SK-N-SH (cell line): Measurements from ENCODE around the gene DPEP2NB. TPM values are rescaled to one million over a fixed set of nuclear protein-coding genes. Genes with fewer than 3 reads are reported as not detected.

Source experiments
- CTCF ChIA-PET: fragments of 300-600, 350-600 bp; formaldehyde crosslinking; extraction: SDS; loops from one replicate; lab custom pipeline; 2021; lab: Yijun Ruan, JAX
- POLR2A ChIA-PET: fragments of 350-600 bp; sonication (Branson Sonifier 250); formaldehyde crosslinking; extraction: SDS; loops from one replicate; lab custom pipeline; 2020; ENCODE audit warnings: antibody characterized with exemption, inconsistent platforms; lab: Yijun Ruan, JAX
- DNase-seq: peaks from one replicate; pipeline ENCODE4 v3.0.0; 2012
- H2AFZ ChIP-seq: fragments of 200-600 bp; sonication (generic); 2 replicates; pipeline ENCODE4 v1.8.1; 2016; ENCODE audit warnings: antibody characterized with exemption, mild to moderate bottlenecking, low read depth
- H3F3A ChIP-seq: fragments of 200-600 bp; sonication (generic); replicated peaks from 2 replicates; pipeline ENCODE3; 2016; ENCODE audit warnings: antibody characterized with exemption, mild to moderate bottlenecking; ENCODE audit not compliant: insufficient read depth
- H3K27ac ChIP-seq, 2 experiments: fragments of 200-500 bp in 1 of 2; fragments of 200-600 bp in 1 of 2; sonication (Bioruptor generic) in 1 of 2; sonication (generic), shearing (Covaris generic) in 1 of 2; 2 replicates each; pipeline versions ENCODE4 v1.5.1 to v1.6.1; 2014 to 2016; ENCODE audit warnings: low read depth in 2 of 2, inconsistent platforms in 1 of 2, low read length in 1 of 2, mild to moderate bottlenecking in 1 of 2, mixed read lengths in 1 of 2
- H3K27me3 ChIP-seq: fragments of 200-600 bp; sonication (generic), shearing (Covaris generic); 2 replicates; pipeline ENCODE4 v1.6.1; 2016; ENCODE audit warnings: mixed run types; ENCODE audit not compliant: insufficient read depth
- H3K36me3 ChIP-seq, 2 experiments: fragments of 200-500 bp in 1 of 2; fragments of 200-600 bp in 1 of 2; sonication (Bioruptor generic) in 1 of 2; sonication (generic) in 1 of 2; replicated peaks in 1 of 2; 2 replicates each; pipeline versions ENCODE3 to v1.5.1; 2014 to 2016; ENCODE audit warnings: low read length in 1 of 2, mild to moderate bottlenecking in 1 of 2; ENCODE audit not compliant: insufficient read depth in 2 of 2, control insufficient read depth in 1 of 2
- H3K4me1 ChIP-seq, 2 experiments: fragments of 200-500 bp in 1 of 2; fragments of 200-600 bp in 1 of 2; sonication (Bioruptor generic) in 1 of 2; sonication (generic), shearing (Covaris generic) in 1 of 2; 2 replicates each; pipeline versions ENCODE4 v1.5.1 to v1.6.1; 2014 to 2016; ENCODE audit warnings: low read depth in 1 of 2, low read length in 1 of 2, mixed run types in 1 of 2; ENCODE audit not compliant: insufficient read depth in 2 of 2, control insufficient read depth in 1 of 2
- H3K4me2 ChIP-seq: fragments of 200-600 bp; sonication (generic), shearing (Covaris generic); 2 replicates; pipeline ENCODE4 v1.6.1; 2017; ENCODE audit warnings: mixed run types
- H3K4me3 ChIP-seq, 2 experiments: fragments of 200-500 bp in 1 of 2; fragments of 200-600 bp in 1 of 2; sonication (Bioruptor generic) in 1 of 2; sonication (generic), shearing (Covaris generic) in 1 of 2; 2 replicates each; pipeline versions ENCODE4 v1.5.1 to v1.8.1; 2014 to 2016; ENCODE audit warnings: low read depth in 2 of 2, inconsistent platforms in 1 of 2, low read length in 1 of 2, mild to moderate bottlenecking in 1 of 2, mixed read lengths in 1 of 2, moderate library complexity in 1 of 2
- H3K79me2 ChIP-seq: fragments of 200-600 bp; sonication (generic); 2 replicates; pipeline ENCODE4 v1.8.1; 2017; ENCODE audit warnings: mild to moderate bottlenecking; ENCODE audit not compliant: insufficient read depth
- H3K9ac ChIP-seq: fragments of 200-600 bp; sonication (generic); 2 replicates; pipeline ENCODE4 v1.6.1; 2017; ENCODE audit warnings: mixed run types
- H3K9me2 ChIP-seq: fragments of 200-600 bp; sonication (generic); 2 replicates; pipeline ENCODE4 v1.6.1; 2017; ENCODE audit warnings: mixed run types
- H3K9me3 ChIP-seq: fragments of 200-600 bp; sonication (generic); 2 replicates; pipeline ENCODE4 v1.6.1; 2017; ENCODE audit warnings: mixed run types, mild to moderate bottlenecking, moderate library complexity
- H4K20me1 ChIP-seq: fragments of 200-600 bp; sonication (generic); 2 replicates; pipeline ENCODE4 v1.6.1; 2017; ENCODE audit warnings: mild to moderate bottlenecking, mixed run types; ENCODE audit not compliant: insufficient read depth
- CHD2 ChIP-seq: fragments of 150-350 bp; IDR thresholded peaks from 2 replicates; pipeline ENCODE4 v1.6.1; 2018; ENCODE audit warnings: low read length; ENCODE audit not compliant: partially characterized antibody
- FOSL2 ChIP-seq: IDR thresholded peaks from 2 replicates; pipeline ENCODE4 v1.4.0; 2012; ENCODE audit warnings: low read depth, mild to moderate bottlenecking, moderate library complexity, borderline replicate concordance
- GABPA ChIP-seq: IDR thresholded peaks from 2 replicates; pipeline ENCODE4 v1.4.0; 2012; ENCODE audit warnings: low read depth, mild to moderate bottlenecking
- GATA2 ChIP-seq: sonication (generic); formaldehyde crosslinking; IDR thresholded peaks from 2 replicates; pipeline ENCODE4 v1.5.0; 2020; ENCODE audit warnings: mild to moderate bottlenecking, missing genetic modification reagents
- MEF2A ChIP-seq: IDR thresholded peaks from 2 replicates; pipeline ENCODE4 v1.4.0; 2012; ENCODE audit warnings: low read depth, borderline replicate concordance
- MXI1 ChIP-seq: IDR thresholded peaks from 2 replicates; pipeline ENCODE4 v1.6.1; 2012; ENCODE audit warnings: mild to moderate bottlenecking, low read depth, low read length, improper control_type of control experiment
- NRF1 ChIP-seq: IDR thresholded peaks from 2 replicates; pipeline ENCODE4 v1.6.1; 2012; ENCODE audit warnings: low read depth, mild to moderate bottlenecking, low read length
- POLR2AphosphoS5 ChIP-seq: IDR thresholded peaks from 2 replicates; pipeline ENCODE4 v1.6.1; 2012; ENCODE audit warnings: low read depth, low read length
- RAD21 ChIP-seq: IDR thresholded peaks from 2 replicates; pipeline ENCODE4 v1.6.1; 2012; ENCODE audit warnings: mild to moderate bottlenecking, low read length
- RXRA ChIP-seq: IDR thresholded peaks from 2 replicates; pipeline ENCODE4 v1.4.0; 2012; ENCODE audit warnings: low read depth, mild to moderate bottlenecking, borderline replicate concordance
- WGBS: methylation state at CpG from one replicate; pipeline ENCODE4 v1.1.6; 2017; ENCODE audit warnings: low lambda C conversion rate; 5-methylcytosine and 5-hydroxymethylcytosine counted together
- polyA plus RNA-seq, 3 experiments: library from polyadenylated mRNA; depleted of rRNA; stranded (reverse); fragments of >200 nt; gene quantifications; 2 replicates each; pipeline ENCODE4 v1.2.3, GENCODE V29; 2012
- TF ChIP-seq, protein P1 (sequence below): IDR thresholded peaks from 2 replicates; pipeline ENCODE4 v1.4.0; 2012; ENCODE audit warnings: low read depth, borderline replicate concordance
- TF ChIP-seq, protein P2 (sequence below): IDR thresholded peaks from 2 replicates; pipeline ENCODE4 v1.6.1; 2012; ENCODE audit warnings: mild to moderate bottlenecking, low read depth, low read length, moderate library complexity
- TF ChIP-seq, protein P3 (sequence below): fragments of 200-600 bp; sonication (generic); IDR thresholded peaks from 2 replicates; pipeline ENCODE4 v1.6.1; 2017; ENCODE audit warnings: antibody characterized with exemption, mild to moderate bottlenecking, moderate library complexity
- TF ChIP-seq, protein P4 (sequence below): fragments of 150-350 bp; IDR thresholded peaks from 2 replicates; pipeline ENCODE4 v1.6.1; 2017; ENCODE audit warnings: antibody characterized with exemption, low read length, low read depth, borderline replicate concordance
- TF ChIP-seq, protein P5 (sequence below): IDR thresholded peaks from 2 replicates; pipeline ENCODE4 v1.4.0; 2012; ENCODE audit warnings: low read depth

The DPEP2NB gene
- polyA plus RNA-seq, 1 of the 3 experiments (the other 2 are of a cell fraction) = not detected

DNA sequence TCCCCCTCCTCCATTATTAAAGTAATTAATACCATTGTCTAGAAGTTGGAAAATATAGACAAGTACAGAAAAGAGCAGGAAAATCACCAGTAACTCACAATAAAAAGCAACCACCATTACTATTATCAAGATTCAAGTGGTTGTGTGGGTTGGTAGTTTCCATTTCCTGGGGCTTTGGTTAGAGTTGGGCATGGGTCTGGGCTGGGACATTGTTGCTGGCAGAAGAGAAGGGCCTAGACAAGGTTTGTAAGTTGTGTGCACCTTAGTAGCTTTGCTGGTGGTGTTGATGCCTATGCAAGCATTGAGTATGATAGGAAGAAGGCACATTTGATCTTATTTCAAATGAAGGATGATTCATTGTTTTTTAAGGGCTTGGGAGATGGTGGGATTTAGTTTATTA is 44.1 kb upstream of the DPEP2NB start:
- Histone ChIP-seq H3K4me2 (no peak overlapping the region), H3K4me1 (peaks cover 0 to 8% of the 10 kb centered on the region in 2 experiments; a peak in 2 of 4 replicates), H3K36me3 (peaks cover 7 to 13% of the 10 kb centered on the region in 2 experiments), H3K79me2 (no peaks in the 10 kb centered on the region), H4K20me1 (0 out of 2 replicates have a peak, but pooled peaks cover under 1% of the 10 kb centered on the region), H2AFZ (no peak overlapping the region), H3K9me3 (no peaks in the 10 kb centered on the region), H3K27me3 (no peaks in the 10 kb centered on the region), H3K9me2 (no peaks in the 10 kb centered on the region), H3K9ac (no peak overlapping the region), H3K4me3 (no peak overlapping the region), H3F3A (peaks cover 17% of the 10 kb centered on the region), H3K27ac (no peak overlapping the region)
- no peak for DNase-seq
- POLR2A ChIA-PET = no interaction called here
- CTCF ChIA-PET = interaction anchor here (3.3 kb wide), 1 partner anchor 19 kb away, joined by 10 read pairs; no protein-coding TSS in a partner anchor
- no peak for TF ChIP-seq CHD2
- TF ChIP-seq, protein P1, sequence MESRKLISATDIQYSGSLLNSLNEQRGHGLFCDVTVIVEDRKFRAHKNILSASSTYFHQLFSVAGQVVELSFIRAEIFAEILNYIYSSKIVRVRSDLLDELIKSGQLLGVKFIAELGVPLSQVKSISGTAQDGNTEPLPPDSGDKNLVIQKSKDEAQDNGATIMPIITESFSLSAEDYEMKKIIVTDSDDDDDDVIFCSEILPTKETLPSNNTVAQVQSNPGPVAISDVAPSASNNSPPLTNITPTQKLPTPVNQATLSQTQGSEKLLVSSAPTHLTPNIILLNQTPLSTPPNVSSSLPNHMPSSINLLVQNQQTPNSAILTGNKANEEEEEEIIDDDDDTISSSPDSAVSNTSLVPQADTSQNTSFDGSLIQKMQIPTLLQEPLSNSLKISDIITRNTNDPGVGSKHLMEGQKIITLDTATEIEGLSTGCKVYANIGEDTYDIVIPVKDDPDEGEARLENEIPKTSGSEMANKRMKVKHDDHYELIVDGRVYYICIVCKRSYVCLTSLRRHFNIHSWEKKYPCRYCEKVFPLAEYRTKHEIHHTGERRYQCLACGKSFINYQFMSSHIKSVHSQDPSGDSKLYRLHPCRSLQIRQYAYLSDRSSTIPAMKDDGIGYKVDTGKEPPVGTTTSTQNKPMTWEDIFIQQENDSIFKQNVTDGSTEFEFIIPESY = no peak
- TF ChIP-seq, protein P2, sequence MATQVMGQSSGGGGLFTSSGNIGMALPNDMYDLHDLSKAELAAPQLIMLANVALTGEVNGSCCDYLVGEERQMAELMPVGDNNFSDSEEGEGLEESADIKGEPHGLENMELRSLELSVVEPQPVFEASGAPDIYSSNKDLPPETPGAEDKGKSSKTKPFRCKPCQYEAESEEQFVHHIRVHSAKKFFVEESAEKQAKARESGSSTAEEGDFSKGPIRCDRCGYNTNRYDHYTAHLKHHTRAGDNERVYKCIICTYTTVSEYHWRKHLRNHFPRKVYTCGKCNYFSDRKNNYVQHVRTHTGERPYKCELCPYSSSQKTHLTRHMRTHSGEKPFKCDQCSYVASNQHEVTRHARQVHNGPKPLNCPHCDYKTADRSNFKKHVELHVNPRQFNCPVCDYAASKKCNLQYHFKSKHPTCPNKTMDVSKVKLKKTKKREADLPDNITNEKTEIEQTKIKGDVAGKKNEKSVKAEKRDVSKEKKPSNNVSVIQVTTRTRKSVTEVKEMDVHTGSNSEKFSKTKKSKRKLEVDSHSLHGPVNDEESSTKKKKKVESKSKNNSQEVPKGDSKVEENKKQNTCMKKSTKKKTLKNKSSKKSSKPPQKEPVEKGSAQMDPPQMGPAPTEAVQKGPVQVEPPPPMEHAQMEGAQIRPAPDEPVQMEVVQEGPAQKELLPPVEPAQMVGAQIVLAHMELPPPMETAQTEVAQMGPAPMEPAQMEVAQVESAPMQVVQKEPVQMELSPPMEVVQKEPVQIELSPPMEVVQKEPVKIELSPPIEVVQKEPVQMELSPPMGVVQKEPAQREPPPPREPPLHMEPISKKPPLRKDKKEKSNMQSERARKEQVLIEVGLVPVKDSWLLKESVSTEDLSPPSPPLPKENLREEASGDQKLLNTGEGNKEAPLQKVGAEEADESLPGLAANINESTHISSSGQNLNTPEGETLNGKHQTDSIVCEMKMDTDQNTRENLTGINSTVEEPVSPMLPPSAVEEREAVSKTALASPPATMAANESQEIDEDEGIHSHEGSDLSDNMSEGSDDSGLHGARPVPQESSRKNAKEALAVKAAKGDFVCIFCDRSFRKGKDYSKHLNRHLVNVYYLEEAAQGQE = no peak
- TF ChIP-seq, protein P3, sequence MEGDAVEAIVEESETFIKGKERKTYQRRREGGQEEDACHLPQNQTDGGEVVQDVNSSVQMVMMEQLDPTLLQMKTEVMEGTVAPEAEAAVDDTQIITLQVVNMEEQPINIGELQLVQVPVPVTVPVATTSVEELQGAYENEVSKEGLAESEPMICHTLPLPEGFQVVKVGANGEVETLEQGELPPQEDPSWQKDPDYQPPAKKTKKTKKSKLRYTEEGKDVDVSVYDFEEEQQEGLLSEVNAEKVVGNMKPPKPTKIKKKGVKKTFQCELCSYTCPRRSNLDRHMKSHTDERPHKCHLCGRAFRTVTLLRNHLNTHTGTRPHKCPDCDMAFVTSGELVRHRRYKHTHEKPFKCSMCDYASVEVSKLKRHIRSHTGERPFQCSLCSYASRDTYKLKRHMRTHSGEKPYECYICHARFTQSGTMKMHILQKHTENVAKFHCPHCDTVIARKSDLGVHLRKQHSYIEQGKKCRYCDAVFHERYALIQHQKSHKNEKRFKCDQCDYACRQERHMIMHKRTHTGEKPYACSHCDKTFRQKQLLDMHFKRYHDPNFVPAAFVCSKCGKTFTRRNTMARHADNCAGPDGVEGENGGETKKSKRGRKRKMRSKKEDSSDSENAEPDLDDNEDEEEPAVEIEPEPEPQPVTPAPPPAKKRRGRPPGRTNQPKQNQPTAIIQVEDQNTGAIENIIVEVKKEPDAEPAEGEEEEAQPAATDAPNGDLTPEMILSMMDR = no peak
- no peak for TF ChIP-seq NRF1
- no peak for TF ChIP-seq GATA2

DNA sequence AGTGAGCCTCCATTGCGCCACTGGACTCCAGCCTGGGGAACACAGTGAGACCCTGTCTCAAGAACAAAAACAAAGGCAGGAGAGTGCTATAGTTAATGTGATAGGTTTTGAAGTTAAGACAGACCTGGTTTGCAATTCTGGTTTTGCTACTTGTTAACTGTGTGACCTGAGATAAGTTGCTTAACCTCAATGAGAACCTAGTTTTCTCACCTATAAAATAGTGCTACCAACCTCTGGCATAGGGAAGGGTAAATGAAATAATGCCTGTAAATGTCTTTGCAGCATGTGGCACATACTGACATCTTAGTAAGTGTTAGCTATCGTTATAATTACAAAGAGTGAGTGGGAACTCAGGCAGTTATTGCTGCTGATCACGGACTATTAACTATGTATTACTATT is 39.7 kb upstream of the DPEP2NB start:
- H3K9me2 ChIP-seq = no peaks in the 10 kb centered on the region
- 96% methylated on average over 3 of the region's 3 CpGs for WGBS
- CTCF ChIA-PET = interaction anchor here (2.1 to 2.2 kb wide), 3 partner anchors 9 to 239 kb away, joined by 8 to 14 read pairs (median 10); no protein-coding TSS in a partner anchor

More for the DNA sequence above, 39.7 kb upstream of the DPEP2NB start:
- no peak for DNase-seq
- H3K27ac ChIP-seq = no peak overlapping the region
- no peaks in the 10 kb centered on the region for H3F3A ChIP-seq
- no peaks in the 10 kb centered on the region for H3K4me1 ChIP-seq
- H3K36me3 ChIP-seq = peaks cover 13 to 20% of the 10 kb centered on the region in 2 experiments
- H3K4me3 ChIP-seq = no peak overlapping the region
- H3K27me3 ChIP-seq = no peaks in the 10 kb centered on the region
- TF ChIP-seq FOSL2 (no peak), MEF2A (no peak), GATA2 (no peak), RAD21 (no peak), RXRA (no peak), MXI1 (no peak), NRF1 (no peak), POLR2AphosphoS5 (no peak), GABPA (no peak)
- TF ChIP-seq, protein P3 = no peak
- TF ChIP-seq, protein P4, sequence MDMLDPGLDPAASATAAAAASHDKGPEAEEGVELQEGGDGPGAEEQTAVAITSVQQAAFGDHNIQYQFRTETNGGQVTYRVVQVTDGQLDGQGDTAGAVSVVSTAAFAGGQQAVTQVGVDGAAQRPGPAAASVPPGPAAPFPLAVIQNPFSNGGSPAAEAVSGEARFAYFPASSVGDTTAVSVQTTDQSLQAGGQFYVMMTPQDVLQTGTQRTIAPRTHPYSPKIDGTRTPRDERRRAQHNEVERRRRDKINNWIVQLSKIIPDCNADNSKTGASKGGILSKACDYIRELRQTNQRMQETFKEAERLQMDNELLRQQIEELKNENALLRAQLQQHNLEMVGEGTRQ = no peak
- TF ChIP-seq, protein P5, sequence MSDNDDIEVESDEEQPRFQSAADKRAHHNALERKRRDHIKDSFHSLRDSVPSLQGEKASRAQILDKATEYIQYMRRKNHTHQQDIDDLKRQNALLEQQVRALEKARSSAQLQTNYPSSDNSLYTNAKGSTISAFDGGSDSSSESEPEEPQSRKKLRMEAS = no peak
- TF ChIP-seq, all 33 proteins: peak for 0
- H3K9me3 ChIP-seq = no peaks in the 10 kb centered on the region
- H3K9ac ChIP-seq = no peak overlapping the region
- no peak overlapping the region for H3K4me2 ChIP-seq
- H4K20me1 ChIP-seq = no peaks in the 10 kb centered on the region
- no peak overlapping the region for H2AFZ ChIP-seq
- H3K79me2 ChIP-seq = no peaks in the 10 kb centered on the region
- POLR2A ChIA-PET = no interaction called here
